NCI-H748 treated with DMSO at 0.1 percent for 48 hours (cell line): ENCODE results near the gene GJC1.
A peak's percentile ranks its signal among the peaks of the same experiment; 100 is the strongest.

Experiments
- DNase-seq: peaks from one replicate; lab custom pipeline; 2025; lab: John Stamatoyannopoulos, UW

GJC1 gene

GRCh38 chr17:44829523-44830358 is at the start of gene GJC1:
Gene GJC1 (minus strand): TSS chr17:44830287. CDS start chr17:44805817, 24,470 bp downstream.
- peak; percentile 21 for DNase-seq

- DNase-seq, result no peak
These were observed 49.3 kb upstream of the GJC1 start for GRCh38 chr17:44879376-44879775.

DNA sequence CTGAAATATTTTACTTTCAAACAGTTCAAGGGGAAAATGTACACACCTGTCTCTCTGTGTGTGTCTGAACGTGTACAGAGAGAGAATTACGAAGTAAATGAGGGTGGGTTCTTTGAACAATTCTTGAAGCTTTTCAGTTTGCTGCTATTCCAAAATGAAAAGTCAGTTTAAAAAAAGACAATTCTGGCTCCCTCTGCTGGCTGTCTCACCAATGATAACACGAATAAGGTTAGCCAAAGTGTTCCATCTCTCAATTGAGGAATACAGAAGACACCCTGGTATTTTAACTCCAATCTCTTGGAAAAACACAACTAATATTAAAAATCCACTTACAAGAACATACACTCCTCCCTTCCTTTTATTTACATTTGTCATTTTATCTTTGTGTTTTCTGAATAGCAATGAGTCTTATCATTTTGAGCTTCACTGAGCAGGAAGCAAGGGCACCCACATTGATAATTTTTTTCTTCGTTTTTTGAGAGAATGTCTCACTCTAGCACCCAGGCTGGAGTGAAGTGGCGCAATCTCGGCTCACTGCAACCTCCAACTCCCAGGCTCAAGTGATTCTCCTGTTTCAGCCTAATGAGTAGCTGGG is 48.6 kb upstream of the GJC1 start:
- DNase-seq, result peak; percentile 4

DNA sequence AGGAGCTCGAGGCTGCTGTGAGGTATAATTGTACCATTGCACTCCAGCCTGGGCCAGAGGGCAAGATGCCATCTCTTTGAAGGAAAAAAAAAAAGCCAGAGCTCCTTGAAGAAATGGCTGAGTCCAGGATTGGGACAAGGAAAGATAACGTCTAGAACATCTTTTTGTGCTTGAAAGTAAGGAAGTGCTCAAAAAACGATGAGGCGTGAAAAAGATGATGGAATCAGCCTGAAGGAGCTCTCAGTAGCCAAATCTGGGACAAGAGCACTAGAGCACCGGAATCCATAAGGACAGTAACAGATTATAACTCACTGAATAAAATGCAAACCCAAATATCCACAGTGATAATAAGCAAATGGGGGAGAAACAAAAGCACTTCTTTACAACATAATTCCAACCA is 47.0 kb upstream of the GJC1 start:
- DNase-seq, result no peak

DNA sequence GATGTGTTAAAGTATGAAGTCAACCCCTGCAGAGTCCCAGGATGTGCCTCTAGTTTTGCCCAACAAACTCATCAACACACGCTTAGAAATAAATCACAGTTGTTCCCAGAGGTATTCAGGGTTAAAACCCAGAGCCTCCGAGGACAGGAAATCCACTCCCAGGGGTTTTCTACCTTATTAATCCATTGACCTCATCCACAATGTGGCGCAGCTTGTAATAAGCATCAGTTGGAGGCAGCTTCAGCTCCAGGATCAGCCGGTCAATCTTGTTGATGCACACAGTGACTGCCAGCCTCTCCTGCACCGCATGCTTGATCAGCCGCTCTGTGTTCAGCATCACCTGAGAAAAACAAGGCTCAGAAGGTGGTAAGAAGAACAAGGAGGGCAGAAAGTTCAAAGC is 45.7 kb upstream of the GJC1 start:
- no peak for DNase-seq

DNA sequence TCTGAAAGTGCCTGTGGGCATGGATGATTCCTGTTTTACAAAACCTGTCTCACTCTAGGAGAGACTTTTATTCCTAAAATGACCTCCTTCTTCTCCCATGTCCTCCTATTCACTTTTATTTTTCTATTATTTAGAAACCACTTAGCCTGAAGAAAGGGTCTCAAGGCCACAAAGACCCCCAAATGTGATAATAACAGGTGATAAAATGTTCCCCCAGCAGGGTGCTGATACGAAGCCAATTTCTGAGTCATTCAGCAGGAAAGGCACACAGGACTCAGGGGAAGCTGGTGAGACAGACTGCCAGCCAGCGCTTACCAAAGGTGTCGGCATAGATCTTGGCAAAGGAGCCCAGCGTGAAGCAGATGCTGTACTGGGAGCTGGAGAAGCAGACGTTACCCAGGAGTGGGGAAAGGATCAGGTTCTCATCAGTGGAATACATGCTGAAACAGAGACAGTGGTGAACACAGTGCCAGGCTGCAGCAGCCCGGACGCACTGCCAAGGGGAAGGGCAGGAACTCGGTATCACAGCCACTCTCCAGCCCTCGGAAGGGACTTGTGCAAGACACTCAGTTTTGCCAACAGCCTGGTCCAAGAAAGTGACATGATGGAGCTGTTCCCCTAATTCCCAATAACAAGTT is 42.2 kb upstream of the GJC1 start:
- peak; percentile 78 for DNase-seq

GRCh38 chr17:44871556-44871955 is 41.5 kb upstream of the GJC1 start:
- DNase-seq, result no peak

DNA sequence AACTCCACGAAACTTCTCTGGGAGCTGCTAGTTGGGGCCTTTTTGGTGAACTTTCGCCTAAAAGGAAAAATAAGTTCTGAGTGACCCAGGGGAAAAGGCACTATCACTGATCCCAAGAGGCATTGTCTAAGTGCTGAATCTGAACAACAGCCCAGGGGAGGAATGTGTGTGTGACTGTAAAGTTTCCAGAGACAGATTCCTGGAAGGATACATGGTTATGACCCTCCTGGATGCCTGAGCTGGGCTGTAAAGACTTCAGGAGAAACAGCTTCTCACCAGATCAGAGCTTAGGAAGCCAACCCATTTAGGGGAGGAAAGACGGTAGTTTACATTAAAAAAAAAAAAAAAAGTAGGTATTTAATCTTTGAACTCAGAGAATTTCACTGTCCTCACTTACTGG is 37.8 kb upstream of the GJC1 start:
- no peak for DNase-seq

- DNase-seq, result no peak
These were observed 35.8 kb upstream of the GJC1 start for GRCh38 chr17:44865931-44866330.

- DNase-seq, result peak; percentile 20
These were observed 35.2 kb upstream of the GJC1 start for GRCh38 chr17:44865231-44865660.

DNA sequence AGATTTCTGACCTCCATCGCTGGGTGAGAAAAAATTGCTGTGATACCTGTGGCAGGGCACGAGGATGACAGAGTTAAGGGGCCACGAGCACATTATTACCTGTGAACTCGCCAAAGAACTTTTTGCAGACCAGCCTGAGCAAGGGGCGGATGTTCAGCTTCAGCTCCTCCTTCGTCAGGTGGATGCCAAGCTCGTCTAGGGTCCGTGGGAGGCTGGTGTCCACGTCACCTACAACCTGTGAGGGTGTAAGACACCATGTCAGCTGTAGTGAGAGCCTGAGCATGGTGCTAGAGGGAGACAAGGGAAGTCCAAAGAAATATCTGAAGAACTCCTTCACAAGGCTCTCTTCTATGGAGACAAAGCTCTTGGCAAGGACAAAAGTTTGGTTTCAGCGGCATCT is 34.7 kb upstream of the GJC1 start:
- no peak for DNase-seq

- DNase-seq, result no peak
These were observed 33.2 kb upstream of the GJC1 start for GRCh38 chr17:44863061-44863918.

DNA sequence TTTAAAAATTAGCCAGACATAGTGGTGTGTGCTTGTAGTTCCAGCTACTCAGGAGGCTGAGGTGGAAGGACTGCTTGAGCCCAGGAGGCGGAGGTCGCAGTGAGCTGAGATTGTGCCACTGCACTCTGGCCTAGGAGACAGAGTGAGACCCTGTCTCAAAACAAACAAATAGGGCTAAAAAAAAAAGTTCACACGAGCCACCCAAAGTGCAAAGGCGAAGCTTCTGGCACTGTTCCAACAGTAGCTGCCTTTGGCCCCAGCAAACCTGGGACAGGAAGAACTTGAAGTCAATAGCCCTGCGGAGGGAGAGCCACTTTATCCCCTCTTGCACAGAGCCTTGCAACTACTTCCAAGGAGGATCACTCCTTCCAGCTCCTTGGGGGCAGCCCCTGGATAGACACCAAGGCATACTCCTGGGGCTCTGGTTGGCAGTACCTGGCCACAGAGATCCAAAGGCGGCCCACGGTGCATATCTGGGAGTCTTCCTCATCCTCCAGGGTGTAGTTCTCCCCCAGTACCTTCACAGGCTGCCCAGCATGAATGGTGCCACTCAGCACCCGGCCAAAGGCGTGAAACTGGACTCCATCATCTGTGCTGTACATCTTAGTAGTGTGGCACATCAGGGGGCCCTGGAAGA is 32.3 kb upstream of the GJC1 start:
- DNase-seq, result no peak

DNA sequence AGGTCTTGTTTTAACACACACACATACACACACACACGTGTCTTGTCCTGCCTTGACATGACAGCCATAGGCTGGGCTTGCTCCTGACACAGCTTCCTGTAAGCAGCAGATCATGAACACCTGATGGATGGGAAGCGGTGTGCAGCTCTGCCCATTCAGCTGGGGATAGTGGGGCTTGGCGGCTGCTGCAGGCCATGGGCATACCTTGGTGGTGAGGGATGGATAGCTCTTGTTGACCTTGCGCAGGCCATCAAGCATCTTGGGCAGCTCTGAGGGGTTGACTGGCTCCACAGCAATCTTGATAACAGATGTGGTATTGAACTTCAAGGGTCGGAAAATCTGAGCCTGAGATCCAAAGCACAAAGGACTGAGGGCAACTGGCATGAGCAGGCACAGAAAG is 29.6 kb upstream of the GJC1 start:
- DNase-seq, result no peak

- no peak for DNase-seq
These were observed 24.1 kb upstream of the GJC1 start for GRCh38 chr17:44854192-44854591.

GRCh38 chr17:44850612-44851011 is 20.5 kb upstream of the GJC1 start:
- DNase-seq, result no peak

GRCh38 chr17:44850025-44850424 is 19.9 kb upstream of the GJC1 start:
- no peak for DNase-seq

DNA sequence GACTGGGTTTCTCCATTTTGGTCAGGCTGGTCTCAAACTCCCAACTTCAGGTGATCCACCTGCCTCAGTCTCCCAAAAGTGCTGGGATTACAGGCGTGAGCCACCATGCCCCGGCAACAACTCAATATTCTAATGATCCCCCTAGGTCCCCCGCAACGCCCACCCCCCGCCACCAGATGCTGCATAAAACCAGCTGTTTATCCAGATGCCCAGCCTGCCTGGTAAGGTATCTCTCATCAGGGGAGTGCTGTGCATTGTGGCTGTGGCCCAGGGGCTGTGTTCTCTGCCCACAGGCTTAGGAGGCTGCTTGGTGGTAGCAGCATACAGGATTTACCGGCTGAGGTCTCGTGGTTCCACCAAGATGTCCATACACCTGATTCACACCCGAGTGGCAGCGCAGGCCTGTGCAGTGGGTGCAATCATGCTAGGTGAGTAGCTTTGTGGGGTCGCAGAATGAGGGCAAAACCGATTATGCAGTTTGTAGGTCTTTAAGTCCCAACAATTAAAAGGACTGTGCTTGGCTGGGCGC is 18.9 kb upstream of the GJC1 start:
- no peak for DNase-seq

DNA sequence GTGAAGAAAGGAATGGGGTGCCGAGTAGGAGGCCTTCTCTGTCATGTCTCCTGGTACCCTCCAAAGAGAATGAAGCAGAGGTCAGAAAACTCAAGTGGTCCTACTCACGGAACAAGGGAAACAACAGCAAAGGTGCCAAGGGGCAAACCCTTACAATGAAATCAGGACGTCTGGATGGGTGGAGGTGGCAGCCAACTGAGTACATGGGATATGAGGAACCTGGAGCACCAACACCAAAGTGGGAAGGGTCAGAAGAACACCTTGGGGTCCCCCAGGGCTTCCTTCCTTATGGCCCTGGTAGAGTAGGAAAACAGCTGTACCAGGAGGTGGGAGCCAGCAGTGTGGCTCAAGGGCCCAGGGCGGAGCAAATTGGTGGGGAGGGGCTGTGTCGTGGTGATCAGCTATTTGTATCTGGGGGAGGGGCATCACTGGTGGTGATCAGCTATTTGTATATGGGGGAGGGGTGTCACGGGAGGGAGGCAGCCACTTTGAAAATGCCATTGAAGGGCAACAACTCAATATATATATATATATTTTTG is 18.2 kb upstream of the GJC1 start:
- DNase-seq, result no peak

- no peak for DNase-seq
These were observed 17.5 kb upstream of the GJC1 start, which contains the start of gene HIGD1B for GRCh38 chr17:44847586-44847985. Gene HIGD1B (plus strand): TSS chr17:44847883. CDS start chr17:44848153, 270 bp downstream.

DNA sequence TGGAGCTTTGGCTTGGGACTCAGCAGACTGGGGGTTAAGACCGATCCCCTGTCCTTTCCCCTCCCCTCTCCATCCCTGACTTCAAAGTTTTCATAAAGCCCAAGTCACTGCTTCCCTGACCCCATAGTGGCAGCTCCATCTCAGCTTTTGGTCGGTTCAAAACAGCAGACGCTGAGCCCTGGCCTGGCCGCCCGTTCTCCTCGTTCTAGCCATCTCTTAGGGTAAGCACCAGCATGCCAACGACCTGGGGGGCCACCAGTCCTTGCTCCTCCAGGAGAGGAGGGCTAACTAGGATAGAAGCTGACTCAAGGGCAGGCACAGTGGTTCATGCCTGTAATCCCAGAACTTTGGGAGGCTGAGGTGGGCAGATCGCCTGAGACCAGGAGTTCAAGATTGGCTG is 16.1 kb upstream of the GJC1 start:
- no peak for DNase-seq
